ENCODE data around the gene FGD3. TPM values are rescaled to one million over a fixed set of nuclear protein-coding genes. Genes with fewer than 3 reads are reported as not detected.

FGD3 gene
- polyA plus RNA-seq, 1 experiment, result not detected

DNA sequence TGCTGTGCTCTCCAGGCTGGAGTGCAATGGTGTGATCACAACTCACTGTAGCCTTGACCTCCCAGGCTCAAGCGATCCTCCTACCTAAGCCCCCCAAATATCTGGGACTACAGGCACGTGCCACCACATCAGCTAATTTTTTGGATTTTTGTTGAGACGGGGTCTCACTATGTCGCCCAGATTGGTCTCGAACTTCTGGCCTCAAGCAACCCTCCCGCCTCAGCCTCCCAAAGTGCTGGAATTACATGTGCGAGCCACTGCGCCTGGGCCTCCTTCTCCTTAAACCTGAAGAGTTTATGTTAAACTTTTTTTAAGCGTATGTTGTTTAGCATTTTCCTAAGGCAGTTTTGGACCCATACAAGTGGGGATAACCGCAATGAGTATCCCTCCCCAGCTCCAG lies 80.4 kb downstream of the FGD3 start:
- CTCF ChIA-PET, result interaction anchor here (0.6 kb wide), 1 partner anchor 697 kb away, joined by 3 read pairs; no protein-coding TSS in a partner anchor
- DNase-seq (ENCODE audit: low read depth), result no peak
- POLR2A ChIA-PET, result no interaction called here
- Histone ChIP-seq H3K36me3 (ENCODE audit: control insufficient read depth, insufficient read depth, low read length) (no peaks in the 10 kb centered on the region), H3K27me3 (ENCODE audit: control insufficient read depth, insufficient read depth, low read length) (no peaks in the 10 kb centered on the region; the same call in 1 of the 2 replicates), H3K4me3 (ENCODE audit: low read depth, low read length) (no peak overlapping the region)
- TF ChIP-seq, protein P1, sequence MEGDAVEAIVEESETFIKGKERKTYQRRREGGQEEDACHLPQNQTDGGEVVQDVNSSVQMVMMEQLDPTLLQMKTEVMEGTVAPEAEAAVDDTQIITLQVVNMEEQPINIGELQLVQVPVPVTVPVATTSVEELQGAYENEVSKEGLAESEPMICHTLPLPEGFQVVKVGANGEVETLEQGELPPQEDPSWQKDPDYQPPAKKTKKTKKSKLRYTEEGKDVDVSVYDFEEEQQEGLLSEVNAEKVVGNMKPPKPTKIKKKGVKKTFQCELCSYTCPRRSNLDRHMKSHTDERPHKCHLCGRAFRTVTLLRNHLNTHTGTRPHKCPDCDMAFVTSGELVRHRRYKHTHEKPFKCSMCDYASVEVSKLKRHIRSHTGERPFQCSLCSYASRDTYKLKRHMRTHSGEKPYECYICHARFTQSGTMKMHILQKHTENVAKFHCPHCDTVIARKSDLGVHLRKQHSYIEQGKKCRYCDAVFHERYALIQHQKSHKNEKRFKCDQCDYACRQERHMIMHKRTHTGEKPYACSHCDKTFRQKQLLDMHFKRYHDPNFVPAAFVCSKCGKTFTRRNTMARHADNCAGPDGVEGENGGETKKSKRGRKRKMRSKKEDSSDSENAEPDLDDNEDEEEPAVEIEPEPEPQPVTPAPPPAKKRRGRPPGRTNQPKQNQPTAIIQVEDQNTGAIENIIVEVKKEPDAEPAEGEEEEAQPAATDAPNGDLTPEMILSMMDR (IDR thresholded peaks at IDR 0.05; ENCODE audit: insufficient read depth, low read depth, low read length), result no peak

DNA sequence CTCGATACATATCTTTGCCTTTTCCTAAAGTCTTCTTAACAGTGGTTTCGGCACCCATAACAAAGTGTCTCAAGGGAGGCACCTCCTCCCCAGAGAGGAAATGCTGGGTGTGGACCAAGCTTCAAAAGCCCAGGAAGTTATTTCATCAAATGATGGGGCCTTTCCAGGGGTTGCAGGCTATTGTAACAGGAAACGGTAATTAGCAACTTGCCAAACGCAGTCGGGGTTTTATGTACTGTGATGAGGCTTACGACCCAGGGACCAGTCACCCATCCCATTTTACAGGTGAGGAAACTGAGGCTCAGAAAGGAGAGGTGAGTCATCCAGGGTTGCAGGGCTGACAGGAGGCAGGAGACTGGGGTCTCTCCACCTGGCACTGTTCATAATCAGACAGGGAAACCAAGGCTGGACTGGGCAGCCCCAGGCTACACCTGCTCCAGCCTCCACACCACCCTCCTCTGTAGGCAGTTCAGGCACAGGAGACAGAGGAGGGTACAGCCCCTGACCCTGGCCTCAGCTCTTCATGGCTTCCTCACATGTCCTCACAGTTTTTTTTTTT lies 81.2 kb downstream of the FGD3 start:
- CTCF ChIA-PET, result interaction anchor here (0.6 kb wide), 1 partner anchor 697 kb away, joined by 3 read pairs; no protein-coding TSS in a partner anchor
- DNase-seq (ENCODE audit: low read depth), result no peak
- Histone ChIP-seq H3K4me3 (ENCODE audit: low read depth, low read length) (no peak overlapping the region), H3K36me3 (ENCODE audit: control insufficient read depth, insufficient read depth, low read length) (no peaks in the 10 kb centered on the region), H3K27me3 (ENCODE audit: control insufficient read depth, insufficient read depth, low read length) (peaks cover 2% of the 10 kb centered on the region; the same call in 1 of the 2 replicates)
- POLR2A ChIA-PET, result no interaction called here
- TF ChIP-seq, protein P1 (IDR thresholded peaks at IDR 0.05; ENCODE audit: insufficient read depth, low read depth, low read length), result no peak

DNA sequence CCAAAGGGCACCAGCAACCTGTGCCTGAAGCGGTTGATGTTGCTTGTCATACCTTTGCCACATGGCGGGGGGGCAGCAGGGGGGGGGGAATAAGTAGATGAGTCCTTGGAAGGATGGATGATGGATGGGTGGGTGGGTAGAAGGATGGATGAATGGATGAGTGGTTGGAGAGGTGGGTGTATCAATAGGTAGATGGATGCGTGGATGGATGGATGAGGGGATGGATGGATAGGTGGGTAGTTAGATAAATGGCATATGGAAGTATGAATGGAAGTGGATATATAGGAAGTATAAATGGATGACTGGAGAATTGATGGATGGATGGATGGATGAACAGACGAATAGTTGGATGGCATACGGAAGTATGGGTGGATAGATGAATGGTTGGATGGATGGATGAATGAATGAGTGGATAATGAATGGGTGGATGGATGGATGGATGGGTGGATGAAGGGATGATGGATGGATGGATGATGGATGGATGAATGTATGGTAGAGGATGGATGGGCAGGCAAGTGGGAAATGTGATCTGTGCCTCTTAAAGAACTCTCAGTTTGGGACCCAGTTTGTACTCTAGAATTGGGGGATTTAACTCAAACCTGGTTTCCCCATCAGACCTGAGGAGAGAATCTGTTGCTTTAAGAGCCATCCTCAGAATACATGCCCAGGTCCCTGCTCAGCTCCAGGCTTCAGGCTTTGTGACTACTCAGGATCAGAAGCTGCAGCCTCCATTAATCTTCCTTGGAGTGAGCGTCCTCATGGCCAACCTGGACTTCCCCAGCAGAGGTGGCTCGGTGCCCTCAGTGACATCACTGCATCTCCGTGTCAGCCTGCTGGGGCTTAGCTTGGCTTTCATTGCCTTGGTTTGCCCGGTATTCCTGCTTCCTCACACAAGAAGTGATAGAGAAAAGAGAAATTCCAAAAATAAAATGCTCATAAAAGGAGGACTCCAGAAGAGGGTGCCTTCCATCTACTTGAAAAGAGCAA lies 83.6 kb downstream of the FGD3 start:
- ChIA-PET CTCF (interaction anchor here (0.7 kb wide), 1 partner anchor 9 kb away, joined by 3 read pairs; no protein-coding TSS in a partner anchor), POLR2A (no interaction called here)
- Histone ChIP-seq H3K36me3 (ENCODE audit: control insufficient read depth, insufficient read depth, low read length) (no peaks in the 10 kb centered on the region), H3K4me3 (ENCODE audit: low read depth, low read length) (no peak overlapping the region), H3K27me3 (ENCODE audit: control insufficient read depth, insufficient read depth, low read length) (peaks cover 2% of the 10 kb centered on the region; the same call in 1 of the 2 replicates)
- TF ChIP-seq, protein P1 (IDR thresholded peaks at IDR 0.05; ENCODE audit: insufficient read depth, low read depth, low read length), result no peak
- no peak for DNase-seq (ENCODE audit: low read depth)

DNA sequence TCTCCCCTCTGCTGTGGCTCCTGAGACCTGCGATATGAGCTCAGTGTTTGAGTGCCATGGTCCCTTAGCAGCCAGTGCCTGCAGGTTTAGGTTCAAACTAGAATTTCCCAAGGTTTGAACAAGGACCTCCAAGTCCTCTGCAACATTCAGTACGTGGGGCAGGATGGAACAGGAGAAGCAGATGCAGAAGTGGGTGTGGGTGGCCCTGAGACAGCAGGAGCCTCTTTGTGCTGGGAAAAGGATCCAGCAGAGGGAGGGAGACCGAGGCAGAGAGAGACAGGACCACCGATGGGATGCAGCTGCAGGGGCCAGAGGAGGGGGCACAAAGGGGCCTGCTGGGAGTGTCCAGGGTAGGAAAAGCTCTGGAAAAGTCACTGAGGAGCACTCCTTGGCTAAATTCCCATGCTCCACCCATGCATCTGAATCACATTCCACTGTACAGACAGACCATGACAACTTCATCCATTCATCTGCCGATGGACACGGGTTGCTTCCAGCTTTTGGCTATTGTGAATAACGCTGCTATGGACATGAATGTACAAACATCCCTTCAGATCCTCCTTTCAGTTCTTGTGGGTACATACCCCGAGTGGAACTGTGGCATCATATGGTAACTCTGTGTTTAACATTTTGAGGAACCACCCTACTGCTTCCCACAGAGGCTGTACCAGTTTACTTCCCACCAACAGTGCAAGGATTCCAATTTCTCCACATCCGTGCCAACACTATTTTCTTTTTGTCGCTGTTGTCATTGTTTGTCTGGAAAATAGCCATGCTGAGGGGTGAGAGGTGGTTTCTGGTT lies 84.5 kb downstream of the FGD3 start:
- CTCF ChIA-PET, result interaction anchor here (0.7 kb wide), 1 partner anchor 8 kb away, joined by 3 read pairs; no protein-coding TSS in a partner anchor
- TF ChIP-seq, protein P1 (IDR thresholded peaks at IDR 0.05; ENCODE audit: insufficient read depth, low read depth, low read length), result no peak
- POLR2A ChIA-PET, result no interaction called here
- H3K4me3 ChIP-seq (ENCODE audit: low read depth, low read length), result no peak overlapping the region
- no peaks in the 10 kb centered on the region for H3K36me3 ChIP-seq (ENCODE audit: control insufficient read depth, insufficient read depth, low read length)
- H3K27me3 ChIP-seq (ENCODE audit: control insufficient read depth, insufficient read depth, low read length), result peaks cover 2% of the 10 kb centered on the region; the same call in 1 of the 2 replicates
- no peak for DNase-seq (ENCODE audit: low read depth)
